ENCODE data around the gene RAPGEF1. TPM values are rescaled to one million over a fixed set of nuclear protein-coding genes. Genes with fewer than 3 reads are reported as not detected.
"Not testable (repeated sequence)": the region's sequence is repeated elsewhere in the genome, so short reads cannot be mapped to it uniquely, and the experiment has no call there.

RAPGEF1 gene
- total RNA-seq, 1 donor from 2014 or later, result 33.3 TPM

GRCh38 chr9:131657456-131657855 lies 82.4 kb downstream of the RAPGEF1 start:
- no peak overlapping the region for H3K4me3 ChIP-seq
- peaks cover 6% of the 10 kb centered on the region for H3K36me3 Mint-ChIP-seq
- H3K36me3 ChIP-seq, result no peaks in the 10 kb centered on the region
- no peak for DNase-seq (ENCODE audit: low spot score)
- no peak for TF ChIP-seq EZH2 (IDR thresholded peaks at IDR 0.05)
- TF ChIP-seq, protein P1, sequence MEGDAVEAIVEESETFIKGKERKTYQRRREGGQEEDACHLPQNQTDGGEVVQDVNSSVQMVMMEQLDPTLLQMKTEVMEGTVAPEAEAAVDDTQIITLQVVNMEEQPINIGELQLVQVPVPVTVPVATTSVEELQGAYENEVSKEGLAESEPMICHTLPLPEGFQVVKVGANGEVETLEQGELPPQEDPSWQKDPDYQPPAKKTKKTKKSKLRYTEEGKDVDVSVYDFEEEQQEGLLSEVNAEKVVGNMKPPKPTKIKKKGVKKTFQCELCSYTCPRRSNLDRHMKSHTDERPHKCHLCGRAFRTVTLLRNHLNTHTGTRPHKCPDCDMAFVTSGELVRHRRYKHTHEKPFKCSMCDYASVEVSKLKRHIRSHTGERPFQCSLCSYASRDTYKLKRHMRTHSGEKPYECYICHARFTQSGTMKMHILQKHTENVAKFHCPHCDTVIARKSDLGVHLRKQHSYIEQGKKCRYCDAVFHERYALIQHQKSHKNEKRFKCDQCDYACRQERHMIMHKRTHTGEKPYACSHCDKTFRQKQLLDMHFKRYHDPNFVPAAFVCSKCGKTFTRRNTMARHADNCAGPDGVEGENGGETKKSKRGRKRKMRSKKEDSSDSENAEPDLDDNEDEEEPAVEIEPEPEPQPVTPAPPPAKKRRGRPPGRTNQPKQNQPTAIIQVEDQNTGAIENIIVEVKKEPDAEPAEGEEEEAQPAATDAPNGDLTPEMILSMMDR (IDR thresholded peaks at IDR 0.05), result no peak
- no peak for TF ChIP-seq EZH2phosphoT487 (IDR thresholded peaks at IDR 0.05)
- H3K9me3 Mint-ChIP-seq, result peaks cover 5% of the 10 kb centered on the region
- H3K79me2 ChIP-seq (ENCODE audit: low read depth), result peaks cover 13% of the 10 kb centered on the region
- no peak overlapping the region for H3K4me2 ChIP-seq
- no peak overlapping the region for H3K27ac Mint-ChIP-seq
- H3F3A ChIP-seq (ENCODE audit: low read depth), result no peaks in the 10 kb centered on the region
- H2AFZ ChIP-seq (replicated peaks), result no peak overlapping the region
- H4K20me1 ChIP-seq (ENCODE audit: low read depth), result peaks cover 50% of the 10 kb centered on the region
- no peaks in the 10 kb centered on the region for H3K9me3 ChIP-seq (ENCODE audit: low read depth)
- no peaks in the 10 kb centered on the region for H3K27me3 ChIP-seq
- H3K27ac ChIP-seq, result no peak overlapping the region
- H3K27me3 Mint-ChIP-seq (ENCODE audit: insufficient read depth, low read depth), result peaks cover 2% of the 10 kb centered on the region
- H3K9ac ChIP-seq, result no peak overlapping the region
- no peak overlapping the region for H3K4me3 Mint-ChIP-seq
- H3K4me1 Mint-ChIP-seq, result peaks cover 12% of the 10 kb centered on the region
- H3K4me1 ChIP-seq, result peaks cover 7% of the 10 kb centered on the region

- Histone ChIP-seq H3K27ac (no peak overlapping the region), H3K4me2 (no peak overlapping the region), H3K9ac (no peak overlapping the region), H3F3A (ENCODE audit: low read depth) (no peaks in the 10 kb centered on the region), H3K4me3 (no peak overlapping the region), H3K9me3 (ENCODE audit: low read depth) (no peaks in the 10 kb centered on the region), H3K4me1 (peaks cover 7% of the 10 kb centered on the region), H4K20me1 (ENCODE audit: low read depth) (peaks cover 51% of the 10 kb centered on the region), H3K79me2 (ENCODE audit: low read depth) (peaks cover 13% of the 10 kb centered on the region), H3K27me3 (no peaks in the 10 kb centered on the region), H3K36me3 (no peaks in the 10 kb centered on the region), H2AFZ (replicated peaks) (no peak overlapping the region)
- DNase-seq (ENCODE audit: low spot score), result no peak
- no peak overlapping the region for H3K4me3 Mint-ChIP-seq
- H3K27ac Mint-ChIP-seq, result no peak overlapping the region
- H3K9me3 Mint-ChIP-seq, result peaks cover 2% of the 10 kb centered on the region
- TF ChIP-seq EZH2phosphoT487 (IDR thresholded peaks at IDR 0.05) (no peak), EZH2 (IDR thresholded peaks at IDR 0.05) (no peak)
- TF ChIP-seq, protein P1 (IDR thresholded peaks at IDR 0.05), result no peak
- H3K27me3 Mint-ChIP-seq (ENCODE audit: insufficient read depth, low read depth), result peaks cover 2% of the 10 kb centered on the region
- peaks cover 3% of the 10 kb centered on the region for H3K36me3 Mint-ChIP-seq
- H3K4me1 Mint-ChIP-seq, result peaks cover 12% of the 10 kb centered on the region
These were observed 82.9 kb downstream of the RAPGEF1 start for GRCh38 chr9:131657037-131657377.

DNA sequence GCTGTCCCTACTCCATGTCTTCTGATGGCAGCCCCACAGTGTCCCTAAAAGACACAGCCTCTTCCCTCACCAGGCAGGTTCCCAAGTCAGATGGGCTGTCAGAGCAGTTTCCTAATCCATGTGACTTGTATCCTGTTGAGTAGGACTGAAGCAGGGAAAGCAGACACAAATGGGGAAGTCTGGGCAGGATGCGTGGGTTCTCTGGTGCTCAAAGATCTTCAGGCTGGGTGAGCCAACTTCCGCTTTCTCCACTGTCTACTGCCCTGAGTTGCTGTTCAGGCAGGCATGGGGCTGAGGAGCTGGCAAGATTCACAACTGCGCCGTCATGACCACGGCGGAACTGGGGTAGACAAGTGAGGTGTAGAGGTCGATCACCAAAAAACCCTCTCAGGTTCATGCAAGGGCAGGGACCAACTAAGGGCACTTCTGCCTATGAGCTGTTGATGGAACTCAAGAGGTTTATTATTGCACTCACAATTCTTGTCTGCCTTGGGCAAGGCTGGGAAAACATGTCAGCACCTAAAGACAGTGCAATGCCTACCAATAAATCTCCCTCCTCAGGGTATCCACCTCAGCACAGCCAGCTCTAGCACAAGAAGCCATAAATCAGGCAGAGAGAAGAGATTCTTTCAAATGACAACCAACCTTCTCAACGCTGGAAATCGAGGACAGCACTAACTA lies 83.4 kb downstream of the RAPGEF1 start:
- Mint-ChIP-seq H3K4me3 (no peak overlapping the region), H3K27ac (no peak overlapping the region), H3K9me3 (no peaks in the 10 kb centered on the region), H3K36me3 (peaks cover 2% of the 10 kb centered on the region), H3K27me3 (ENCODE audit: insufficient read depth, low read depth) (peaks cover 2% of the 10 kb centered on the region), H3K4me1 (peaks cover 12% of the 10 kb centered on the region)
- Histone ChIP-seq H3K4me2 (no peak overlapping the region), H3K27me3 (no peaks in the 10 kb centered on the region), H3K9me3 (ENCODE audit: low read depth) (no peaks in the 10 kb centered on the region), H3K36me3 (no peaks in the 10 kb centered on the region), H3K4me1 (peaks cover 7% of the 10 kb centered on the region), H3K9ac (no peak overlapping the region), H4K20me1 (ENCODE audit: low read depth) (peaks cover 51% of the 10 kb centered on the region), H2AFZ (replicated peaks) (no peak overlapping the region), H3K79me2 (ENCODE audit: low read depth) (peaks cover 13% of the 10 kb centered on the region), H3K4me3 (no peak overlapping the region), H3K27ac (no peak overlapping the region), H3F3A (ENCODE audit: low read depth) (no peaks in the 10 kb centered on the region)
- DNase-seq (ENCODE audit: low spot score), result no peak
- TF ChIP-seq, protein P1 (IDR thresholded peaks at IDR 0.05), result no peak
- no peak for TF ChIP-seq EZH2 (IDR thresholded peaks at IDR 0.05)
- TF ChIP-seq EZH2phosphoT487 (IDR thresholded peaks at IDR 0.05), result no peak

DNA sequence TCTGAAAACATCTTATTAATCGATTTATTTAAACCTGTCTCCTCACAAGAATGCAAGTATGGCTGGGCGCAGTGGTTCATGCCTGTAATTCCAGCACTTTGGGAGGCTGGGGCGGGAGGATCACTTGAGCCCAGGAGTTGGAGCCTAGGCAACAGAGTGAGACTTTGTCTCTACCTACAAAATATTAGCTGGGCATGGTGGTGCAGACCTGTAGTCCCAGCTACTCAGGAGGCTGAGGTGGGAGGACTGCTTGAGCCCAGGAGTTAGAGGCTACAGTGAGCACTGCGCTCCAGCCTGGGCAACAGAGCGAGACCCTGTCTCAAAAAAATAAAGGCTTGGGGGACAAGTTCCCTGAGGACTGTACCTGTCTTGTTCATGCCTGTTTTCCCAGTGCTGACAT lies 85.5 kb downstream of the RAPGEF1 start:
- H3K4me1 Mint-ChIP-seq; H3K4me1 ChIP-seq; H3K79me2 ChIP-seq (ENCODE audit: low read depth); H3K36me3 ChIP-seq; H3F3A ChIP-seq (ENCODE audit: low read depth); H3K9me3 Mint-ChIP-seq; H3K36me3 Mint-ChIP-seq; H3K4me2 ChIP-seq; H3K27me3 Mint-ChIP-seq (ENCODE audit: insufficient read depth, low read depth); H3K27me3 ChIP-seq; H2AFZ ChIP-seq (replicated peaks); H3K27ac ChIP-seq; H3K4me3 Mint-ChIP-seq; H3K27ac Mint-ChIP-seq; H3K4me3 ChIP-seq; H3K9ac ChIP-seq; H3K9me3 ChIP-seq (ENCODE audit: low read depth); DNase-seq (ENCODE audit: low spot score): not testable (repeated sequence)
- peaks cover 48% of the 10 kb centered on the region for H4K20me1 ChIP-seq (ENCODE audit: low read depth)
